H9 (cell line): ENCODE results near the gene BAG1. TPM values are rescaled to one million over a fixed set of nuclear protein-coding genes. Genes with fewer than 3 reads are reported as not detected.

Experiments
- DNase-seq: peaks from one replicate; pipeline ENCODE4 v3.0.0-alpha.2; 2017
- H2AFZ ChIP-seq: one replicate; pipeline ENCODE4 v1.6.1; 2013; ENCODE audit warnings: mild to moderate bottlenecking, low read length, control low read depth, moderate library complexity
- H2AK5ac ChIP-seq: 2 replicates; pipeline ENCODE4 v1.6.1; 2013; ENCODE audit warnings: low read length, control low read depth, mixed read lengths; ENCODE audit not compliant: insufficient read length
- H2BK120ac ChIP-seq: one replicate; pipeline ENCODE4 v1.6.1; 2013; ENCODE audit warnings: low read depth, mild to moderate bottlenecking, low read length, control low read depth, inconsistent platforms; ENCODE audit not compliant: poor library complexity, severe bottlenecking
- H2BK12ac ChIP-seq: 2 replicates; pipeline ENCODE4 v1.6.1; 2013; ENCODE audit warnings: low read length, control low read depth, mixed read lengths, low read depth; ENCODE audit not compliant: insufficient read length
- H2BK15ac ChIP-seq: 2 replicates; pipeline ENCODE4 v1.6.1; 2013; ENCODE audit warnings: low read depth, low read length, control low read depth
- H2BK20ac ChIP-seq: one replicate; pipeline ENCODE4 v1.6.1; 2013; ENCODE audit warnings: low read depth, mild to moderate bottlenecking, low read length, control low read depth, inconsistent platforms; ENCODE audit not compliant: poor library complexity, severe bottlenecking
- H2BK5ac ChIP-seq: 2 replicates; pipeline ENCODE4 v1.6.1; 2013; ENCODE audit warnings: low read length, control low read depth, mixed read lengths; ENCODE audit not compliant: insufficient read length
- H3K14ac ChIP-seq: 2 replicates; pipeline ENCODE4 v1.6.1; 2013; ENCODE audit warnings: low read length, control low read depth; ENCODE audit not compliant: insufficient read depth
- H3K18ac ChIP-seq: 2 replicates; pipeline ENCODE4 v1.6.1; 2013; ENCODE audit warnings: low read depth, mild to moderate bottlenecking, mixed read lengths, low read length, control low read depth; ENCODE audit not compliant: insufficient read length
- H3K23ac ChIP-seq: 2 replicates; pipeline ENCODE4 v1.6.1; 2013; ENCODE audit warnings: low read length, control low read depth, mixed read lengths, low read depth; ENCODE audit not compliant: insufficient read length
- H3K23me2 ChIP-seq: 2 replicates; pipeline ENCODE4 v1.6.1; 2013; ENCODE audit warnings: low read depth, mild to moderate bottlenecking, mixed read lengths, low read length, control low read depth; ENCODE audit not compliant: insufficient read length, poor library complexity, severe bottlenecking
- H3K27ac ChIP-seq: 2 replicates; pipeline ENCODE4 v1.5.1; 2013; ENCODE audit warnings: low read length, control low read depth, mixed read lengths, low read depth; ENCODE audit not compliant: insufficient read length
- H3K27me3 ChIP-seq: 2 replicates; pipeline ENCODE4 v1.6.1; 2013; ENCODE audit warnings: low read length, control low read depth, inconsistent platforms; ENCODE audit not compliant: insufficient read depth
- H3K4ac ChIP-seq: 2 replicates; pipeline ENCODE4 v1.6.1; 2013; ENCODE audit warnings: low read depth, mild to moderate bottlenecking, control low read depth, inconsistent platforms, low read length, moderate library complexity
- H3K4me1 ChIP-seq: 2 replicates; pipeline ENCODE4 v1.6.1; 2013; ENCODE audit warnings: low read length, control low read depth, inconsistent platforms; ENCODE audit not compliant: insufficient read depth
- H3K4me2 ChIP-seq: 2 replicates; pipeline ENCODE4 v1.6.1; 2013; ENCODE audit warnings: low read length, control low read depth, mixed read lengths; ENCODE audit not compliant: insufficient read length, insufficient read depth
- H3K56ac ChIP-seq: 2 replicates; pipeline ENCODE4 v1.6.1; 2013; ENCODE audit warnings: low read depth, mild to moderate bottlenecking, mixed read lengths, low read length, control low read depth; ENCODE audit not compliant: insufficient read length
- H3K79me1 ChIP-seq: 2 replicates; pipeline ENCODE4 v1.6.1; 2013; ENCODE audit warnings: low read depth, mild to moderate bottlenecking, moderate library complexity, low read length, control low read depth, inconsistent platforms; ENCODE audit not compliant: insufficient read depth, poor library complexity, severe bottlenecking
- H3K79me2 ChIP-seq: 2 replicates; pipeline ENCODE4 v1.6.1; 2013; ENCODE audit warnings: low read length, control low read depth, inconsistent platforms; ENCODE audit not compliant: insufficient read depth
- H3K9ac ChIP-seq: 2 replicates; pipeline ENCODE4 v1.6.1; 2013; ENCODE audit warnings: low read length, control low read depth, mixed read lengths; ENCODE audit not compliant: insufficient read length; ENCODE audit errors: extremely low read depth
- H3K9me3 ChIP-seq: one replicate; pipeline ENCODE4 v1.6.1; 2013; ENCODE audit warnings: low read depth, low read length, inconsistent platforms; ENCODE audit not compliant: control insufficient read depth
- H3T11ph ChIP-seq: one replicate; pipeline ENCODE4 v1.6.1; 2013; ENCODE audit warnings: mild to moderate bottlenecking, low read length, control low read depth, inconsistent platforms
- H4K20me1 ChIP-seq: one replicate; pipeline ENCODE4 v1.6.1; 2013; ENCODE audit not compliant: control insufficient read depth, insufficient read length, insufficient read depth
- H4K5ac ChIP-seq: 2 replicates; pipeline ENCODE4 v1.6.1; 2013; ENCODE audit warnings: low read depth, mild to moderate bottlenecking, mixed read lengths, low read length, control low read depth; ENCODE audit not compliant: insufficient read length
- H4K8ac ChIP-seq: replicated peaks from 2 replicates; pipeline ENCODE4 v1.6.1; 2013; ENCODE audit warnings: low read length, control low read depth, mixed read lengths, low read depth; ENCODE audit not compliant: insufficient read length
- H4K91ac ChIP-seq: 2 replicates; pipeline ENCODE4 v1.6.1; 2013; ENCODE audit warnings: low read depth, mild to moderate bottlenecking, moderate library complexity, mixed read lengths, low read length, control low read depth; ENCODE audit not compliant: insufficient read length
- H3K27ac Mint-ChIP-seq, 3 experiments: 2 replicates in 2 of 3; 3 replicates in 1 of 3; pipeline ENCODE4 v1.8.0; 2020 to 2021; ENCODE audit warnings: mixed read lengths in 3 of 3, mild to moderate bottlenecking in 1 of 3, moderate library complexity in 1 of 3
- H3K27me3 Mint-ChIP-seq: 2 replicates; pipeline ENCODE4 v1.8.0; 2021; ENCODE audit warnings: low read depth, mild to moderate bottlenecking, moderate library complexity, mixed read lengths
- H3K36me3 Mint-ChIP-seq, 3 experiments: 2 replicates in 2 of 3; 3 replicates in 1 of 3; pipeline ENCODE4 v1.8.0; 2020 to 2021; ENCODE audit warnings: low read depth in 3 of 3, mixed read lengths in 3 of 3; ENCODE audit not compliant: insufficient read depth in 1 of 3
- H3K4me1 Mint-ChIP-seq, 2 experiments: 2 replicates each; pipeline ENCODE4 v1.8.0; 2020; ENCODE audit warnings: mixed read lengths in 2 of 2
- H3K4me3 Mint-ChIP-seq, 2 experiments: 2 replicates in 1 of 2; 3 replicates in 1 of 2; pipeline ENCODE4 v1.8.0; 2020 to 2021; ENCODE audit warnings: mild to moderate bottlenecking in 2 of 2, mixed read lengths in 2 of 2, moderate library complexity in 1 of 2
- H3K9me3 Mint-ChIP-seq, 2 experiments: 2 replicates in 1 of 2; 3 replicates in 1 of 2; pipeline ENCODE4 v1.8.0; 2020; ENCODE audit warnings: mild to moderate bottlenecking in 2 of 2, mixed read lengths in 2 of 2, moderate library complexity in 1 of 2
- WGBS: extraction: QIAGEN DNeasy Blood & Tissue Kit; methylation state at CpG from one replicate; pipeline ENCODE4 v1.1.7; 2013; ENCODE audit warnings: missing lambda C conversion rate, low lambda C conversion rate, mixed read lengths; ENCODE audit not compliant: insufficient read length; ENCODE audit errors: extremely low coverage; 5-methylcytosine and 5-hydroxymethylcytosine counted together
- total RNA-seq: library from RNA; stranded (reverse); gene quantifications from 2 replicates; pipeline ENCODE4 v1.2.1, GENCODE V29; 2021
- TF ChIP-seq, protein P1 (sequence below): fragments of 200-600 bp; sonication (generic); conservative IDR thresholded peaks from 3 replicates; pipeline ENCODE4 v1.8.0; 2021; ENCODE audit warnings: antibody characterized with exemption, mild to moderate bottlenecking

Gene BAG1
- total RNA-seq, 1 experiment from 2014 or later: 66.4 TPM

DNA sequence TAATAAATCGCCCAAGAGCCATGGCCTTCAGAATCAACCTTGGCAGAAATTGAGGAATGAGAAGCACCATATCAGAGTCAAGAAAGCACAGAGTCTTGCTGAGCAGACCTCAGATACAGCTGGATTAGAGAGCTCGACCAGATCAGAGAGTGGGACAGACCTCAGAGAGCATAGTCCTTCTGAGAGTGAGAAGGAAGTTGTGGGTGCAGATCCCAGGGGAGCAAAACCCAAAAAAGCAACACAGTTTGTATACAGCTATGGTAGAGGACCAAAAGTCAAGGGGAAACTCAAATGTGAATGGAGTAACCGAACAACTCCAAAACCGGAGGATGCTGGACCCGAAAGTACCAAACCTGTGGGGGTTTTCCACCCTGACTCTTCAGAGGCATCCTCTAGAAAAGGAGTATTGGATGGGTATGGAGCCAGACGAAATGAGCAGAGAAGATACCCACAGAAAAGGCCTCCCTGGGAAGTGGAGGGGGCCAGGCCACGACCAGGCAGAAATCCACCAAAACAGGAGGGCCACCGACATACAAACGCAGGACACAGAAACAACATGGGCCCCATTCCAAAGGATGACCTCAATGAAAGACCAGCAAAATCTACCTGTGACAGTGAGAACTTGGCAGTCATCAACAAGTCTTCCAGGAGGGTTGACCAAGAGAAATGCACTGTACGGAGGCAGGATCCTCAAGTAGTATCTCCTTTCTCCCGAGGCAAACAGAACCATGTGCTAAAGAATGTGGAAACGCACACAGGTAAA, 30.3 kb upstream of the BAG1 start:
- Histone ChIP-seq H3K14ac (no peak overlapping the region), H3K79me1 (peaks cover 10% of the 10 kb centered on the region)
- no peak overlapping the region for H3K4me3 Mint-ChIP-seq

More for the DNA sequence above, 30.3 kb upstream of the BAG1 start:
- H3K79me2 ChIP-seq: peaks cover 16% of the 10 kb centered on the region; the same call in 1 of the 2 replicates
- Mint-ChIP-seq H3K27ac (no peak overlapping the region; a peak in 2 of 7 replicates), H3K27me3 (no peaks in the 10 kb centered on the region), H3K9me3 (peaks cover 0 to 2% of the 10 kb centered on the region in 2 experiments; a peak in 2 of 5 replicates), H3K4me1 (peaks cover 7 to 13% of the 10 kb centered on the region in 2 experiments; a peak in 3 of 4 replicates), H3K36me3 (peaks cover 25 to 66% (median 58%) of the 10 kb centered on the region in 3 experiments; a peak in 6 of 7 replicates)
- H4K20me1 ChIP-seq: no peaks in the 10 kb centered on the region
- WGBS: no CpG with 5 or more reads among the region's 12 CpGs
- no peak overlapping the region for H2AFZ ChIP-seq
- H3K18ac ChIP-seq: no peak overlapping the region
- H3K4me2 ChIP-seq: no peak overlapping the region
- no peak overlapping the region for H3K4ac ChIP-seq
- no peak overlapping the region for H2BK120ac ChIP-seq
- TF ChIP-seq, protein P1, sequence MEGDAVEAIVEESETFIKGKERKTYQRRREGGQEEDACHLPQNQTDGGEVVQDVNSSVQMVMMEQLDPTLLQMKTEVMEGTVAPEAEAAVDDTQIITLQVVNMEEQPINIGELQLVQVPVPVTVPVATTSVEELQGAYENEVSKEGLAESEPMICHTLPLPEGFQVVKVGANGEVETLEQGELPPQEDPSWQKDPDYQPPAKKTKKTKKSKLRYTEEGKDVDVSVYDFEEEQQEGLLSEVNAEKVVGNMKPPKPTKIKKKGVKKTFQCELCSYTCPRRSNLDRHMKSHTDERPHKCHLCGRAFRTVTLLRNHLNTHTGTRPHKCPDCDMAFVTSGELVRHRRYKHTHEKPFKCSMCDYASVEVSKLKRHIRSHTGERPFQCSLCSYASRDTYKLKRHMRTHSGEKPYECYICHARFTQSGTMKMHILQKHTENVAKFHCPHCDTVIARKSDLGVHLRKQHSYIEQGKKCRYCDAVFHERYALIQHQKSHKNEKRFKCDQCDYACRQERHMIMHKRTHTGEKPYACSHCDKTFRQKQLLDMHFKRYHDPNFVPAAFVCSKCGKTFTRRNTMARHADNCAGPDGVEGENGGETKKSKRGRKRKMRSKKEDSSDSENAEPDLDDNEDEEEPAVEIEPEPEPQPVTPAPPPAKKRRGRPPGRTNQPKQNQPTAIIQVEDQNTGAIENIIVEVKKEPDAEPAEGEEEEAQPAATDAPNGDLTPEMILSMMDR: no peak
- no peak overlapping the region for H3K23ac ChIP-seq
- H4K5ac ChIP-seq: no peak overlapping the region
- H3K4me1 ChIP-seq: 0 out of 2 replicates have a peak, but pooled peaks cover 2% of the 10 kb centered on the region
- no peaks in the 10 kb centered on the region for H3K9me3 ChIP-seq
- H3T11ph ChIP-seq: no peak overlapping the region
- no peak overlapping the region for H4K8ac ChIP-seq
- no peaks in the 10 kb centered on the region for H3K23me2 ChIP-seq
- no peak overlapping the region for H3K9ac ChIP-seq
- no peak overlapping the region for H4K91ac ChIP-seq
- no peak overlapping the region for H2AK5ac ChIP-seq
- H3K27me3 ChIP-seq: no peaks in the 10 kb centered on the region
- H2BK12ac ChIP-seq: no peak overlapping the region
- no peak overlapping the region for H2BK20ac ChIP-seq
- no peak overlapping the region for H2BK5ac ChIP-seq
- H3K27ac ChIP-seq: no peak overlapping the region
- no peak overlapping the region for H2BK15ac ChIP-seq
- no peak overlapping the region for H3K56ac ChIP-seq
- no peak for DNase-seq
